CD4-positive, alpha-beta T cell (primary cell): ENCODE results near the gene RHBDL1. TPM values are rescaled to one million over a fixed set of nuclear protein-coding genes. Genes with fewer than 3 reads are reported as not detected.

ENCODE experiments used
- ATAC-seq: fragments of 200-7000 bp; cut with Tn5 transposase; one replicate; pipeline ENCODE4 v1.10.0; 2022; ENCODE audit warnings: mild to moderate bottlenecking; ENCODE audit not compliant: poor library complexity
- CTCF ChIA-PET: fragments of 350-600 bp; sonication (Branson Sonifier 250); formaldehyde crosslinking; loops from one replicate; lab custom pipeline; 2021; ENCODE audit warnings: antibody characterized with exemption, inconsistent platforms; lab: Charles Lee
- POLR2A ChIA-PET: fragments of 350-600 bp; sonication (Branson Sonifier 250); formaldehyde crosslinking; loops from one replicate; lab custom pipeline; 2021; ENCODE audit warnings: antibody characterized with exemption, inconsistent platforms; lab: Charles Lee
- DNase-seq, 14 experiments: peaks; one replicate each; pipeline ENCODE4 v3.0.0-alpha.2; 2013 to 2020; ENCODE audit warnings: mixed read lengths in 2 of 14
- H3K27ac ChIP-seq, 2 donors: one replicate each; pipeline versions ENCODE4 v1.5.1 to v1.7.0; 2013; ENCODE audit warnings: low read length in 2 of 2, low read depth in 1 of 2, mild to moderate bottlenecking in 1 of 2
- H3K27me3 ChIP-seq, 2 experiments: 1 replicate in 1 of 2; 2 replicates in 1 of 2; pipeline versions ENCODE4 v1.6.1 to v1.7.0; 2013; ENCODE audit warnings: low read length in 2 of 2, control low read depth in 1 of 2, mild to moderate bottlenecking in 1 of 2, moderate library complexity in 1 of 2; ENCODE audit not compliant: insufficient read depth in 2 of 2, control insufficient read depth in 1 of 2
- H3K36me3 ChIP-seq: one replicate; pipeline ENCODE4 v1.6.1; 2013; ENCODE audit warnings: low read length, control low read depth; ENCODE audit not compliant: insufficient read depth
- H3K4me1 ChIP-seq: one replicate; pipeline ENCODE4 v1.6.1; 2013; ENCODE audit warnings: low read length, control low read depth; ENCODE audit not compliant: insufficient read depth
- H3K4me3 ChIP-seq: one replicate; pipeline ENCODE4 v1.5.1; 2013; ENCODE audit warnings: mild to moderate bottlenecking, low read length, moderate library complexity
- H3K9me3 ChIP-seq, 2 experiments: 1 replicate in 1 of 2; 2 replicates in 1 of 2; pipeline versions ENCODE4 v1.6.1 to v1.7.0; 2013; ENCODE audit warnings: low read length in 2 of 2, mild to moderate bottlenecking in 2 of 2, control low read depth in 1 of 2, moderate library complexity in 1 of 2; ENCODE audit not compliant: control insufficient read depth in 1 of 2, insufficient read depth in 1 of 2
- H3K27ac Mint-ChIP-seq: one replicate; pipeline ENCODE4 v1.8.0; 2020; ENCODE audit warnings: mixed read lengths
- H3K27me3 Mint-ChIP-seq: one replicate; pipeline ENCODE4 v1.8.0; 2021; ENCODE audit warnings: mixed read lengths
- H3K36me3 Mint-ChIP-seq: one replicate; pipeline ENCODE4 v1.8.0; 2021; ENCODE audit warnings: low read depth, mixed read lengths
- H3K4me1 Mint-ChIP-seq: one replicate; pipeline ENCODE4 v1.8.0; 2021; ENCODE audit warnings: low read depth, mixed read lengths
- H3K4me3 Mint-ChIP-seq: one replicate; pipeline ENCODE4 v1.8.0; 2020; ENCODE audit warnings: mild to moderate bottlenecking, mixed read lengths
- H3K9me3 Mint-ChIP-seq: one replicate; pipeline ENCODE4 v1.8.0; 2020; ENCODE audit warnings: mixed read lengths
- CTCF ChIP-seq: fragments of 200-600 bp; IDR thresholded peaks from one replicate; pipeline ENCODE4 v1.8.0; 2022; ENCODE audit warnings: antibody characterized with exemption, mild to moderate bottlenecking
- intact Hi-C, 2 experiments: fragments of 100-400 bp; cut with DNase I in 1 of 2; cut with micrococcal nuclease in 1 of 2; formaldehyde crosslinking; loops; one replicate each; pipeline versions ENCODE4 v1.15.1 to v1.9.0; 2023 to 2025; cut with DNase I, micrococcal nuclease
- total RNA-seq, 174 experiments: library from RNA in 2 of 174; stranded (reverse) in 2 of 174; gene quantifications; one replicate each; pipeline ENCODE4 v1.2.3 and lab custom pipeline; 2021 to 2026

Gene RHBDL1
- total RNA-seq, 2 experiments from 2014 or later = 6.6 to 6.9 TPM

- CTCF ChIA-PET = interaction anchor here (1.3 kb wide), 1 partner anchor 13 kb away, joined by 5 read pairs; the partner anchor contains the start of gene METTL26
- intact Hi-C loops = no loop called here
These were observed 25.8 kb upstream of the RHBDL1 start for GRCh38 chr16:649631-650030.

GRCh38 chr16:651844-652243 is 23.6 kb upstream of the RHBDL1 start:
- no peaks in the 10 kb centered on the region for H3K9me3 Mint-ChIP-seq
- DNase-seq (no peak), ATAC-seq (no peak)
- no peaks in the 10 kb centered on the region for H3K27me3 Mint-ChIP-seq
- peaks cover 29% of the 10 kb centered on the region for H3K4me1 ChIP-seq
- no peak overlapping the region for H3K4me3 ChIP-seq
- no peaks in the 10 kb centered on the region for H3K9me3 ChIP-seq
- H3K36me3 Mint-ChIP-seq = no peaks in the 10 kb centered on the region
- H3K27ac ChIP-seq = no peak overlapping the region
- no peak overlapping the region for H3K4me3 Mint-ChIP-seq
- POLR2A ChIA-PET = no interaction called here
- no peaks in the 10 kb centered on the region for H3K4me1 Mint-ChIP-seq
- no peaks in the 10 kb centered on the region for H3K36me3 ChIP-seq
- no peaks in the 10 kb centered on the region for H3K27me3 ChIP-seq
- no peak overlapping the region for H3K27ac Mint-ChIP-seq
- no peak for TF ChIP-seq CTCF
- CTCF ChIA-PET = no interaction called here
- intact Hi-C loops = no loop called here

More at GRCh38 chr16:649631-650030, 25.8 kb upstream of the RHBDL1 start:
- ATAC-seq (peak; percentile 2), DNase-seq (peak in 1 of 14 experiments; percentile 35)
- H3K4me3 ChIP-seq = peak overlapping the region; percentile 24
- H3K9me3 ChIP-seq = no peaks in the 10 kb centered on the region
- no peaks in the 10 kb centered on the region for H3K36me3 ChIP-seq
- no peak for TF ChIP-seq CTCF
- H3K27me3 ChIP-seq = no peaks in the 10 kb centered on the region
- Mint-ChIP-seq H3K4me3 (peak overlapping the region; percentile 51), H3K27me3 (no peaks in the 10 kb centered on the region), H3K36me3 (no peaks in the 10 kb centered on the region), H3K9me3 (no peaks in the 10 kb centered on the region), H3K27ac (no peak overlapping the region), H3K4me1 (no peaks in the 10 kb centered on the region)
- peaks cover 29% of the 10 kb centered on the region for H3K4me1 ChIP-seq
- POLR2A ChIA-PET = interaction anchor here (1.0 to 1.2 kb wide), 4 partner anchors 9 to 40 kb away, joined by 4 to 15 read pairs (median 4); partner anchors contain the start of genes METTL26, STUB1 and WDR24
- H3K27ac ChIP-seq = no peak overlapping the region

GRCh38 chr16:652454-653305 is 22.8 kb upstream of the RHBDL1 start:
- ChIA-PET CTCF (no interaction called here), POLR2A (no interaction called here)
- Histone ChIP-seq H3K27ac (no peak overlapping the region), H3K36me3 (no peaks in the 10 kb centered on the region), H3K9me3 (no peaks in the 10 kb centered on the region), H3K27me3 (no peaks in the 10 kb centered on the region), H3K4me1 (peaks cover 24% of the 10 kb centered on the region), H3K4me3 (no peak overlapping the region)
- ATAC-seq (no peak), DNase-seq (no peak)
- Mint-ChIP-seq H3K9me3 (no peaks in the 10 kb centered on the region), H3K4me1 (no peaks in the 10 kb centered on the region), H3K4me3 (no peak overlapping the region), H3K36me3 (no peaks in the 10 kb centered on the region), H3K27me3 (no peaks in the 10 kb centered on the region), H3K27ac (no peak overlapping the region)
- no peak for TF ChIP-seq CTCF
- intact Hi-C loops = no loop called here
